ENCODE measurements around the gene ETS2. TPM values are rescaled to one million over a fixed set of nuclear protein-coding genes. Genes with fewer than 3 reads are reported as not detected.
A peak's percentile ranks its signal among the peaks of the same experiment; 100 is the strongest.

The ETS2 gene
- total RNA-seq, 4 donors from 2014 or later, result 31.1 to 175 (median 63.8) TPM

DNA sequence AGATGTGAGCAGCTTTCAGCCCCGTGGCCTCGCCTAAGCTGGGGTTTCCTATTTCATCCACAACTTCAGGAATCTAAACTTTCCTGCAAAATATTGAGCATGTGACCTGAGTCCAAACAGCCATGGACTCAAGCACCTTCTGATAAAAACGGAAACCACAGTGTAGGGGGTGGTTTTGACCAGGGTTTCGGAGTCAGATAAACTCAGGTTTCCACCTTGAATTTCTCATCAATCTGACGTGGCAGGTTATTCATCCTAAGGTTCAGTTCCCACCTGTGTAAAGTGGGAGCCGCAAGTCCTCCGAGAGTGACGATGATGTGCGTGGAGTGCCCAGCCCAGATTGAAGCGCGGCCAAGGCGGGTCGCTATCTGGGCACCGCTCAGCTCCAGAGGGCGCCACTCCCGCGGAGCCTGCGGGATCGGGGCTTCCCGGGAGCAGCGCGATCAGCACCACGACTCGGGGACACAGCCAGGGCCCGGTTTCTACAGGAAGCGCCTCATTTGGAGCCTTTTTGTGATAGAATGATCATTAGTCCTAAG is 871 bp upstream of the ETS2 start:
- peaks cover 6 to 46% (median 34%) of the 10 kb centered on the region in 4 donors for H3K4me1 ChIP-seq
- H3K27me3 ChIP-seq, result no peaks in the 10 kb centered on the region
- intact Hi-C loops (cut with DNase I), result loop anchor here (2.0 to 5.0 kb wide), 3 partner anchors 122 to 322 kb away; no protein-coding TSS in a partner anchor
- H3K4me3 ChIP-seq, result peak overlapping the region; percentile 87 to 97 (median 95)
- peak overlapping the region; percentile 95 to 99 (median 96) for H3K27ac ChIP-seq (replicated peaks in 1 of 4)
- H3K36me3 ChIP-seq, result peaks cover 0 to 13% (median 1%) of the 10 kb centered on the region in 4 donors
- TF ChIP-seq POLR2AphosphoS5 (IDR thresholded peaks at IDR 0.05), result no peak
- no peak for TF ChIP-seq POLR2A (IDR thresholded peaks at IDR 0.05; ENCODE audit: low read depth)
- TF ChIP-seq, protein P1, sequence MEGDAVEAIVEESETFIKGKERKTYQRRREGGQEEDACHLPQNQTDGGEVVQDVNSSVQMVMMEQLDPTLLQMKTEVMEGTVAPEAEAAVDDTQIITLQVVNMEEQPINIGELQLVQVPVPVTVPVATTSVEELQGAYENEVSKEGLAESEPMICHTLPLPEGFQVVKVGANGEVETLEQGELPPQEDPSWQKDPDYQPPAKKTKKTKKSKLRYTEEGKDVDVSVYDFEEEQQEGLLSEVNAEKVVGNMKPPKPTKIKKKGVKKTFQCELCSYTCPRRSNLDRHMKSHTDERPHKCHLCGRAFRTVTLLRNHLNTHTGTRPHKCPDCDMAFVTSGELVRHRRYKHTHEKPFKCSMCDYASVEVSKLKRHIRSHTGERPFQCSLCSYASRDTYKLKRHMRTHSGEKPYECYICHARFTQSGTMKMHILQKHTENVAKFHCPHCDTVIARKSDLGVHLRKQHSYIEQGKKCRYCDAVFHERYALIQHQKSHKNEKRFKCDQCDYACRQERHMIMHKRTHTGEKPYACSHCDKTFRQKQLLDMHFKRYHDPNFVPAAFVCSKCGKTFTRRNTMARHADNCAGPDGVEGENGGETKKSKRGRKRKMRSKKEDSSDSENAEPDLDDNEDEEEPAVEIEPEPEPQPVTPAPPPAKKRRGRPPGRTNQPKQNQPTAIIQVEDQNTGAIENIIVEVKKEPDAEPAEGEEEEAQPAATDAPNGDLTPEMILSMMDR (IDR thresholded peaks at IDR 0.05), result peak; percentile 57 to 71 (median 68)
- no peak for TF ChIP-seq EP300 (IDR thresholded peaks at IDR 0.05)
- DNase-seq (ENCODE audit: extremely low spot score), result no peak
- H3K9me3 ChIP-seq, result no peaks in the 10 kb centered on the region
- 18% methylated on average over 7 of the region's 26 CpGs for WGBS

DNA sequence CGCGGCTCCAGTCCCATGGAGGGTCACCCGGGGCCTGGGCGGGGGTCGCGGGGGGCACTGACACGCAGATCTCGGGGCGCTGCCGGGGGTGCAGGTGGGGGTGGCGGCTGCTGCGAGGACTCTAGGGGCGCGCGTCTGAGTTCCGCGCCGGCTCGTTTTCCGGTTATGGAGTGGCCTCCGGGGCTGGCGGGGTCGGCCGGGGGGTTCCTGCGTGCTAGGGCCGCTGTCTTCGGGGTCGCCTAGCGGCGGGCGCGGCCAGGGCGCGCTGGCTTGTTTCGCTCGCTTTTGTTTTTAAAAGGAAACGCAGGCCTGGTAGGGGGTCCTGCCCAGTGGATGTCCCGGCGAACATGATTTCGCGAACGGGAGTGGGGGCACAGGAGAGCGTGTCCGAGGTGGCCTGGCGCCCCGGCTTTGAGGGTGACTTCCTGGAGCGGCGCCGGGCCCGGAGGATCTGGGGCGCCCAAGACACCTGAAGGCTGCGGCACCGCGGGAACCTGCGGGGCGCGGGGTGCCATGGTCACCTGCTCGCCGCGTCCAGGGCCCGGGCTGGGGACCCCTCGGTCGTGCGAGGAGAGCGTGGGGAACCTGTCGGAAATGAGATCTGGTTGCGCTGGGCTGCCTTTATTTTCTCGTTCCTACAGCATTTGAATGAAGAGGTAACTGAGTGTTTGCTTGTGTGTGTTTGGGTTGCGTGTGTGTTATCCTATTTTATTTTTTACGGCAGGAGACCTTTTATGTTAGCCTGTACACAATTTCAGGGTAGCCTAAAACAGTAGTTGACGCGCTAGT is 618 bp downstream of the ETS2 start:
- DNase-seq (ENCODE audit: extremely low spot score), result no peak
- TF ChIP-seq, protein P1 (IDR thresholded peaks at IDR 0.05), result peak in 1 of 3 experiments; percentile 18
- no peak for TF ChIP-seq POLR2A (IDR thresholded peaks at IDR 0.05; ENCODE audit: low read depth)

DNA sequence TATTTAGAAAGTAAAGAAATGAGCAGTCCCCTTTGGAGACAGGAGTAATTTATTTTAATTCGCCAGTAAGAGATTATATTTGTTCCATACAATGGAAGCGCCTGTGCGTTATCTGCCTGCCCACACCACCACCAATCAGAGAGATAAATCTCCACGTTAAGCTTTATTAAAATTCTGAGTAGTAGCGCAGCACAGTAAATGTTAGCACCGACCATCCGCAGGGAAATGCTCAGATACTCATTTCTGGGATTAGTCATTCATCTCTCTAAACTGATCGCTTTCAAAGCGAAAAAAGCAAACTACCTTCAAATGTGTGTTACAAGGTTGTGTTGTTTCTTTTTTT is 1.2 kb downstream of the ETS2 start:
- peak overlapping the region; percentile 87 to 97 (median 95) for H3K4me3 ChIP-seq
- peaks cover 0 to 33% (median 14%) of the 10 kb centered on the region in 4 donors for H3K36me3 ChIP-seq
- H3K27ac ChIP-seq (replicated peaks in 1 of 4), result peak overlapping the region; percentile 95 to 99 (median 96)
- WGBS, result 23% methylated on average over 9 of the region's 9 CpGs
- peaks cover 12 to 64% (median 49%) of the 10 kb centered on the region in 4 donors for H3K4me1 ChIP-seq
- intact Hi-C loops (cut with DNase I), result loop anchor here (5.0 kb wide), 2 partner anchors 120 to 200 kb away; no protein-coding TSS in a partner anchor
- no peaks in the 10 kb centered on the region for H3K9me3 ChIP-seq
- no peaks in the 10 kb centered on the region for H3K27me3 ChIP-seq
- TF ChIP-seq EP300 (IDR thresholded peaks at IDR 0.05), result no peak
- TF ChIP-seq, protein P1 (IDR thresholded peaks at IDR 0.05), result no peak
- TF ChIP-seq POLR2A (IDR thresholded peaks at IDR 0.05; ENCODE audit: low read depth), result no peak
- no peak for TF ChIP-seq POLR2AphosphoS5 (IDR thresholded peaks at IDR 0.05)
- no peak for DNase-seq (ENCODE audit: extremely low spot score)

More for the DNA sequence above, 618 bp downstream of the ETS2 start:
- no peaks in the 10 kb centered on the region for H3K9me3 ChIP-seq
- 6% methylated on average over 20 of the region's 72 CpGs for WGBS
- peaks cover 0 to 28% (median 9%) of the 10 kb centered on the region in 4 donors for H3K36me3 ChIP-seq
- peaks cover 12 to 61% (median 48%) of the 10 kb centered on the region in 4 donors for H3K4me1 ChIP-seq
- H3K4me3 ChIP-seq, result peak overlapping the region; percentile 87 to 97 (median 95)
- H3K27ac ChIP-seq (replicated peaks in 1 of 4), result peak overlapping the region; percentile 95 to 99 (median 96)
- H3K27me3 ChIP-seq, result no peaks in the 10 kb centered on the region
- intact Hi-C loops (cut with DNase I), result loop anchor here (5.0 kb wide), 2 partner anchors 121 to 201 kb away; no protein-coding TSS in a partner anchor

DNA sequence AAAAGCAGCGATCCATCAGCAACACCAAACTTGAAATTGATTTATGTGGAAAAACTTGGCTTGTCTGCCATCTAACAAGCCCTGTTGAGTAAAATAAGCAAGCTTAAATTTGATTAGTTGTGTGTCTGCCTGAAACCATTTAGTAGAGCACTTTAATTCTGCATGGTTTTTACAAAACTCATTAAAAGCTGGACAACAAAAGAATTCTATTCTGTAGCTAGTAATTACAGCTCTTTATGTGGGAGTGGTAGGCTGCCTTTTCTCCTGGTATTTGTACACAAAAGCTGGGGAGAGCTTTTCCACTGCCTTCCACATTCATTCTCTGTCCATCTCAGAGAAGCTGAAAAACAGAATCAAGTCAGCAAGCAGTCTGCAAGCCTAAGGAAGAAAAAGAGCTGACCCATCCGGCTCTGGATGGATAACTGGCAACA is 1.7 kb downstream of the ETS2 start:
- Histone ChIP-seq H3K9me3 (no peaks in the 10 kb centered on the region), H3K27ac (replicated peaks in 1 of 4) (peak overlapping the region; percentile 95 to 99 (median 96)), H3K36me3 (peaks cover 0 to 39% (median 18%) of the 10 kb centered on the region in 4 donors), H3K4me1 (peaks cover 12 to 70% (median 51%) of the 10 kb centered on the region in 4 donors), H3K27me3 (no peaks in the 10 kb centered on the region), H3K4me3 (peak overlapping the region; percentile 87 to 97 (median 95))
- 16% methylated on average over 2 of the region's 2 CpGs for WGBS
- intact Hi-C loops (cut with DNase I), result loop anchor here (5.0 kb wide), 2 partner anchors 120 to 200 kb away; no protein-coding TSS in a partner anchor
- no peak for DNase-seq (ENCODE audit: extremely low spot score)
- no peak for TF ChIP-seq POLR2AphosphoS5 (IDR thresholded peaks at IDR 0.05)
- no peak for TF ChIP-seq POLR2A (IDR thresholded peaks at IDR 0.05; ENCODE audit: low read depth)
- TF ChIP-seq, protein P1 (IDR thresholded peaks at IDR 0.05), result no peak
- no peak for TF ChIP-seq EP300 (IDR thresholded peaks at IDR 0.05)
